Activated naive CD8-positive, alpha-beta T cell treated with anti-CD3 and anti-CD28 coated beads, Interleukin-2, amount 50 U/mL, for 24 hours (primary cell): ENCODE data around the gene RAB36.

Source experiments
- ATAC-seq: fragments of 150-1000 bp; cut with Tn5 transposase; one replicate; pipeline ENCODE4 v1.10.0; 2021
- DNase-seq: peaks from one replicate; pipeline ENCODE4 v3.0.0; 2021
- H3K27ac Mint-ChIP-seq: one replicate; pipeline ENCODE4 v1.8.0; 2021; ENCODE audit warnings: mild to moderate bottlenecking, mixed read lengths
- H3K27me3 Mint-ChIP-seq: one replicate; pipeline ENCODE4 v1.8.0; 2021; ENCODE audit warnings: mixed read lengths
- H3K36me3 Mint-ChIP-seq: one replicate; pipeline ENCODE4 v1.8.0; 2021; ENCODE audit warnings: low read depth, mixed read lengths
- H3K4me1 Mint-ChIP-seq: one replicate; pipeline ENCODE4 v1.8.0; 2021; ENCODE audit warnings: mixed read lengths
- H3K4me3 Mint-ChIP-seq: one replicate; pipeline ENCODE4 v1.8.0; 2021; ENCODE audit warnings: mild to moderate bottlenecking, moderate library complexity, mixed read lengths
- H3K9me3 Mint-ChIP-seq: one replicate; pipeline ENCODE4 v1.8.0; 2021; ENCODE audit warnings: mixed read lengths

RAB36 gene

DNA sequence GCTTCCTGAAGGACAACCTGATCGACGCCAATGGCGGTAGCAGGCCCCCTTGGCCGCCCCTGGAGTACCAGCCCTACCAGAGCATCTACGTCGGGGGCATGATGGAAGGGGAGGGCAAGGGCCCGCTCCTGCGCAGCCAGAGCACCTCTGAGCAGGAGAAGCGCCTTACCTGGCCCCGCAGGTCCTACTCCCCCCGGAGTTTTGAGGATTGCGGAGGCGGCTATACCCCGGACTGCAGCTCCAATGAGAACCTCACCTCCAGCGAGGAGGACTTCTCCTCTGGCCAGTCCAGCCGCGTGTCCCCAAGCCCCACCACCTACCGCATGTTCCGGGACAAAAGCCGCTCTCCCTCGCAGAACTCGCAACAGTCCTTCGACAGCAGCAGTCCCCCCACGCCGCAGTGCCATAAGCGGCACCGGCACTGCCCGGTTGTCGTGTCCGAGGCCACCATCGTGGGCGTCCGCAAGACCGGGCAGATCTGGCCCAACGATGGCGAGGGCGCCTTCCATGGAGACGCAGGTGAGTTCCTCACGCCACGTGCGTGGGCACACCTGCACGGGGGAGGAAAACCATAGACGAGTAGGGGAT lies 36.5 kb downstream of the RAB36 start:
- peaks cover 65% of the 10 kb centered on the region for H3K4me1 Mint-ChIP-seq

DNA sequence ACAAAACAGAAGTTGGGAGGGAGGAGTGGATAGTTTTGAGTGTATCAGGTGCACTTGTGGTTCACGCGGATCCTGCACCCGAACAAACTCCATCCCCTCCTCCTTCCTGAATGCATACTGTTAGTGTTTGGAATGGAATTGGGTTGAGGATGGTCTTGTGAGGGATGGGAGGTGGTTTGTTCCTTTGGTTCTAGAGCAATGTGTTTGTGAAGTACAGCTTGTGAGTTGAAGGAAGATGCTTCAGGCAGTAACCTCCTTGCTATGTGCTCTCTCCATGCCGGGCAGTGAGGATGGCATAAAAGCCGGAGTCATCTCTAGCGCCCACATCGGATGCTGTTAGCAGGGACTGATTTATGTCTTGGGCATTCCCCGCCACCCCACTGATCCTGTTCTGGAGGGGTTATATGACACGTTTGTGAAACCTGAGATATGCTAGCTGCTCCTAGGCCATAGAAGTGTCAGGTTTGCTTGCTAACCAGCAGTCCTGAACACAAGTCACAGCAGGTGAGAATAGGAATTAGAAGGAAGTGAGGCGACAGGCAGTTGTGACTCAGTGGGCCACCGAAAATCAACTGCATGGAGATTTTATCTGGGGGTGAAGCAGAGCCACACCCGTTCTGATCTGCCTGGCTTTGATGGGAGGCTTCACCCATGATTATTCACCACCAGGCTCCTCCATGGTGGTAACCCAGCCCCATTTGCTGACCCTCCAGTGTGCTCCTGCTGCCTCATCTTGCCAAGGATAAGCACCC lies 37.2 kb downstream of the RAB36 start:
- H3K36me3 Mint-ChIP-seq: peaks cover 20% of the 10 kb centered on the region
- DNase-seq (peak; percentile 72), ATAC-seq (peak; percentile 80)

More for the DNA sequence above, 36.5 kb downstream of the RAB36 start:
- H3K27ac Mint-ChIP-seq: peak overlapping the region; percentile 76
- DNase-seq (peak; percentile 20), ATAC-seq (no peak)
- no peaks in the 10 kb centered on the region for H3K27me3 Mint-ChIP-seq
- H3K9me3 Mint-ChIP-seq: no peaks in the 10 kb centered on the region
- peak overlapping the region; percentile 83 for H3K4me3 Mint-ChIP-seq
- peaks cover 16% of the 10 kb centered on the region for H3K36me3 Mint-ChIP-seq

DNA sequence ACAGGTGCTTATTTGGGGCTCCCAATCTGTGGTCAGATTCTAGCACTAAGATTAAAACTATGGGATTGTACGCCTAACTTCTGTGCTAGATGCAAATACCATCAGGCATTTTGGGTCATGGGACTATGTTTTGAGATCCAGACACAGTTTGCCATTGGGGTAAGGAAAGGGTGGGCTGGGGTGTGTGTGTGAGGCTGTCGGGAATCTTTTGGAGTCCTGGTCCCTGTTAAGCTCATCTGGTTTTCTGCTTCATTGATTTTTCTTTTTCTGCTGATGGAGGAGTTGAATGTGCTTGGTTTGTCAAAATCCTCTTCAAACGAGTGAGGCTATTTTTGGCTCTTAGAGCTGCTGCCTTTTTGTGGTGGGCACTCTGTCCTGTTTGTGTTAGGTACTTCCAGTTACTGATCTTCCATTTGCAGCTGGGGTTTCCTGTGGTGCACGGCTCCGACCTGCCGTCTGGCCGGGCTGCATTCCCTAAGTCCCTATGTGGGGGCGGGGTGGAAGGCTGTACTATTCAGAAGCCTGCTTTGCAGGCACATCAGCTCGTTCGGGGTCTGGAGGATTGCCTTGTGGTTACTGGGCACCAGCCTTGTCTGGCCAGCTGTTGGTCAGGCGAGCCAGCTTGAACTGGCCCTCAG lies 37.9 kb downstream of the RAB36 start:
- DNase-seq: no peak
- Mint-ChIP-seq H3K27ac (peak overlapping the region; percentile 76), H3K4me1 (peaks cover 78% of the 10 kb centered on the region), H3K27me3 (no peaks in the 10 kb centered on the region), H3K4me3 (peak overlapping the region; percentile 83), H3K36me3 (peaks cover 24% of the 10 kb centered on the region), H3K9me3 (no peaks in the 10 kb centered on the region)
- ATAC-seq: no peak

More for the DNA sequence above, 37.2 kb downstream of the RAB36 start:
- Mint-ChIP-seq H3K4me1 (peaks cover 72% of the 10 kb centered on the region), H3K4me3 (peak overlapping the region; percentile 83), H3K9me3 (no peaks in the 10 kb centered on the region), H3K27me3 (no peaks in the 10 kb centered on the region), H3K27ac (peak overlapping the region; percentile 76)

DNA sequence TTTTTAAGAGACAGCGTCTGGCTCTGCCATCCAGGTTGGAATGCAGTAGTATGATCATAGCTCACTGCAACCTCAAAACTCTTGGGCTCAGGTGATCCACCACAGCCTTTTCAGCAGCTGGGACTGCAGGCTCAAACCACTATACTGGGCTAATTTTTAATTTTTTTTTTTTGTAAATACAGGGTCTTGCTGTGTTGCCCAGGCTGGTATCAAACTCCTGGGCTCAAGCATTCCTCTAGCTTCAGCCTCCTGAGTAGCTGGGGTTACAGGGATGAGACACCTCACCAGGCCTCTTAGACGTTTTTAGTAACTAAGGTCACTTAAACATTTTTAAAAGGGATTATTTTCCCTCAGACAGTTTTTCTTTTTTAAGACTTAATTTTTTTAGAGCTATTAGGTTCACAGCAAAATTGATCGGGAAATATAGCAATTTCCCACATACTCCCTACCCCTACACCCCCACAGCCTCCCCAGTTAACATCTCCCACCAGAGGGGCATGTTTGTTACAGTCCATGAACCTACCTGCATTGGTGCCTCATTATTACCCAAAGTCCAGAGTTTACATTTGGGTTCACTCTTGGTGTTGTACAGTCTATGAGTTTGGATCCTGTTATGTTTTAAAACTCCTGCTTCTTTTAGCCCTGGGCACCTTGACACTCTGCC lies 39.0 kb downstream of the RAB36 start:
- Mint-ChIP-seq H3K27ac (peak overlapping the region; percentile 31), H3K4me1 (peaks cover 71% of the 10 kb centered on the region)
- no peak for ATAC-seq

DNA sequence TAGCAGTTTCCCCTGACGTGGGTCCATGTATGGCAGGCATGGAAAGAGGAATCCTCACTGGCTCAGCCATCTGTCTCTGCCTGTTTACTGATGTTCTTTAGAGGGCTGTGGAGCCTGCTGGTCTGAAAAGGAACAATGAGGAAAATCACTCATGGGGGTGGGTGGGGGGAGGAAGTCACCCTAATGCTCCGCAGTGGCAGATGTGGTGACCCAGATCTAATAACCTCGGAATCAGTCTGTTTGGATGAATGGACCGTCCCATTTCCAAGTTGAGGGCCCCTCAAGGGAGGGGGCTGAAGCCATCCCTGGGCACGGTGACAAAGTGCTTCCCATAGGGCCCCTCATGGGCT lies 39.5 kb downstream of the RAB36 start:
- Mint-ChIP-seq H3K36me3 (peaks cover 28% of the 10 kb centered on the region), H3K4me3 (peak overlapping the region; percentile 40), H3K4me1 (peaks cover 66% of the 10 kb centered on the region), H3K27me3 (no peaks in the 10 kb centered on the region), H3K9me3 (no peaks in the 10 kb centered on the region), H3K27ac (peak overlapping the region; percentile 31)
- DNase-seq (no peak), ATAC-seq (no peak)

More for the DNA sequence above, 39.0 kb downstream of the RAB36 start:
- Mint-ChIP-seq H3K9me3 (no peaks in the 10 kb centered on the region), H3K4me3 (peak overlapping the region; percentile 83), H3K36me3 (peaks cover 27% of the 10 kb centered on the region), H3K27me3 (no peaks in the 10 kb centered on the region)
- DNase-seq: no peak

DNA sequence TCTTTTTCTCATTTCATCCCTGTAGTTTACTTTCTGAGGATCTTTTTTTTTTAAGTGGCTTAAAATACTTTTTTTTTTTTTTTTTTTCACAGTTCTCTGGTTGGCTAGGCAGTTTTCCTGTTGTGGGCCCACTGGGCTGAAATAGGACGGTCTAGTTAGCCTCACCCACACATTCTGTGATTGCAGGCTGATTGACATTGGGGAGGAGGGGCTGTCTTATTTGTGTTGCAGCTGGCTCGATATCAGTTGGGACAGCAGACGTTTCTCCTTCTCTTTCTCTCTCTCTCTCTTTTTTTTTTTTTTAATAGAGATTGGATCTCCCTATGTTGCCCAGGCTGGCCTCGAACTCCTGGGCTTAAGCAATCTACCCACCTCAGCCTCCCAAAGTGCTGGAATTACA lies 41.9 kb downstream of the RAB36 start:
- DNase-seq (no peak), ATAC-seq (no peak)
- peaks cover 24% of the 10 kb centered on the region for H3K36me3 Mint-ChIP-seq
- no peak overlapping the region for H3K4me3 Mint-ChIP-seq
- H3K27ac Mint-ChIP-seq: no peak overlapping the region
- no peaks in the 10 kb centered on the region for H3K9me3 Mint-ChIP-seq
- H3K27me3 Mint-ChIP-seq: no peaks in the 10 kb centered on the region
- H3K4me1 Mint-ChIP-seq: peaks cover 60% of the 10 kb centered on the region

DNA sequence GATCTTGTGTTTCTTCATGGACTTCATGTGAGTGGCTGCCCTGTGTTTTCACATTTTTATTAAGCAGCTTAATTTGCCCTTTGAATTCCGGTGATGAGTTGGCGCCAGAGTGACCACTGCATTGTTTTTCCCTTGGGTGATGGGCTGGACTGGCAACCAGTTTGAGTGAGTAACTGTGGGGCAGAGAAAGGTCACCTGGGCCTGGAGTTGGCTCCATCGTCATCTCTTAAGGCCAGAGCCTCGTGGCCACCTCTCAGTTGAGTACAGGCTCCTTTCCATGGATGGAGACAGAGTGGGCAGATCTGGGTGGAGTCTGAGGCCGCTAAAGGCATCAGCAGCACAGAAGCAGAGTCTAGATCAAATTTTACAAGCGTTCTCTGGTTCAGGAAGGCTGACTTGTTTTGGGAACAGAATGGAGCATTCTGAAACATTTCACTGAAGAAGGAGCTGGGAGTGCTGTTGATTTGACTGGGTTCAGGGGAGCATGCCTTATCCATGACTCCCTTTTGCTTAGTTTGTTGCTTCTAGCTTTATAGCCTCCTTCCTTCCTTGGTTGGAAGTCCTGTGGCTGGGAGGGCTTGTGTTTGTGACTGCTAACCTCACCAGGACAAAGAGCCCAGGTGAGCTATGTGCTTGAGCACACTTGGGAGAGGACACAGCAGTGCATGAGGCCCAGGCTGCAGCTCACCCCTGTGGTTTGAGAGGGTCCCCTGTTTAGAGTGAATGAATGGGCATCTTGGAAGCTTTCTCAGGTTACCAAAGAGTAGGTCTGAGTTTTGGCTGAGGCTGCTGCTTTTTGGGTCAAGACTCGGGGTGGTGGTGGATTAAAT lies 42.8 kb downstream of the RAB36 start:
- no peaks in the 10 kb centered on the region for H3K9me3 Mint-ChIP-seq
- no peak overlapping the region for H3K27ac Mint-ChIP-seq
- peaks cover 22% of the 10 kb centered on the region for H3K36me3 Mint-ChIP-seq
- ATAC-seq (no peak), DNase-seq (no peak)
- H3K4me1 Mint-ChIP-seq: peaks cover 51% of the 10 kb centered on the region
- no peak overlapping the region for H3K4me3 Mint-ChIP-seq
- H3K27me3 Mint-ChIP-seq: no peaks in the 10 kb centered on the region

DNA sequence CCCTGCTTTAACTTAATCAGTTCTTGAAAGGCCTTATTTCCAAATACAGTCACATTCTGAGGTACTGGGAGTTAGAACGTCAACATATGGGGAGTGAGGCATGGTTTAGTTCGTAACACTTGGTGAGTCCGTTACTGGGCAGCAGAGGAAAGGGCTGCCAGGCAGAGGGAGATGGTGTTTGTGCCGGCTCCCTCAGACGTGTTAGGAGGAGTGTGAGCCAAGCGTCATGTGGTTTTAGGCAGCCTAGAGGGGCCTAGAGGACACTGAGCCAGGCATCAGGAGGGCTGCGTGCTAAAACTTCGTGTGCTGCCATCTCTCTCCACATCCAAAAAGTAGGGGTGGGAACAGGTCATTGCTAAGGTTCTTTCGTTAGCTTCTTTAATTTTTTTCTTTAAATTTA lies 45.2 kb downstream of the RAB36 start:
- Mint-ChIP-seq H3K27ac (no peak overlapping the region), H3K4me1 (peaks cover 30% of the 10 kb centered on the region), H3K4me3 (no peak overlapping the region), H3K27me3 (no peaks in the 10 kb centered on the region), H3K9me3 (no peaks in the 10 kb centered on the region), H3K36me3 (peaks cover 18% of the 10 kb centered on the region)
- no peak for ATAC-seq
- no peak for DNase-seq

DNA sequence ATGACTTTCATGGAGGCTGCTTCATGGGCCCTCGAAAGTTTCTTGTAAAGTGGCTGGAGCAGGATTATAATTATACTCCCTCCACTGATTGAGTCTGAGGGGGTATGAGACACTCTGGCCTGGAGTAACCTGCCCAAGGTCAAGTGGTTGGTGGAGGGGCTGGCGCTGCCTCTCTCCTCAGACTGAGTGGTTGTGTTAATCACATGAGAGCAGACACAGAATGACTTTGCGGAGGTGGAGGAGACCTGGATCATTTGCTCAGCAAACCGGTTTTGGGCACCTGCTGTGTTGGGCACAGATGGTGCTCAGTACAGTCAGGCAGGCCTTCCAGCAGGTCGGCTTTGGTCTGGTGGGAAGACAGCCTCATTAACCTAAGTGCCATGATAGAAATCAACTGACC lies 46.9 kb downstream of the RAB36 start:
- Mint-ChIP-seq H3K9me3 (no peaks in the 10 kb centered on the region), H3K27ac (no peak overlapping the region), H3K27me3 (no peaks in the 10 kb centered on the region), H3K4me3 (no peak overlapping the region), H3K36me3 (peaks cover 9% of the 10 kb centered on the region), H3K4me1 (peaks cover 19% of the 10 kb centered on the region)
- DNase-seq (no peak), ATAC-seq (no peak)

DNA sequence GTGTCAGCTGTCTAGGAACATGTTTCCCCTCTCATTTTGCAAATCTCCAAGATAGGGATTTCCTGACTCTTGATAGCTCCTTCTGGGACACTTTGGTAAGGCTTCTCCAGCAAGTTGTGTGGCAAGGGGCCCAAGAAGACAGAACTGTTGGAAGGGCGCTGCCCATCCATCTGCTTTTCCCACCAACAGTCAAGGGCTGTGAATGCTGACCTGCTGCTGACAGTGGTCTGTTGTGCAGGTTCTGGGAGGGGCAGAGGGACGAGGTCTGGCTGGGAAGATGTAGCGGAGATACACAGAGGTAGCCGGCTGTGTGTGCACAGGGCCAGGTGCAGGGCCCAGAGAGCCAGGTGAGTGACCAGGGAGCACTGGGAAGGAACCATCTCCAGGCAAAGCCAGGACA lies 47.3 kb downstream of the RAB36 start:
- H3K36me3 Mint-ChIP-seq: peaks cover 7% of the 10 kb centered on the region
- ATAC-seq (no peak), DNase-seq (no peak)
- H3K4me3 Mint-ChIP-seq: no peak overlapping the region
- H3K27me3 Mint-ChIP-seq: no peaks in the 10 kb centered on the region
- peaks cover 15% of the 10 kb centered on the region for H3K4me1 Mint-ChIP-seq
- H3K27ac Mint-ChIP-seq: no peak overlapping the region
- H3K9me3 Mint-ChIP-seq: no peaks in the 10 kb centered on the region

DNA sequence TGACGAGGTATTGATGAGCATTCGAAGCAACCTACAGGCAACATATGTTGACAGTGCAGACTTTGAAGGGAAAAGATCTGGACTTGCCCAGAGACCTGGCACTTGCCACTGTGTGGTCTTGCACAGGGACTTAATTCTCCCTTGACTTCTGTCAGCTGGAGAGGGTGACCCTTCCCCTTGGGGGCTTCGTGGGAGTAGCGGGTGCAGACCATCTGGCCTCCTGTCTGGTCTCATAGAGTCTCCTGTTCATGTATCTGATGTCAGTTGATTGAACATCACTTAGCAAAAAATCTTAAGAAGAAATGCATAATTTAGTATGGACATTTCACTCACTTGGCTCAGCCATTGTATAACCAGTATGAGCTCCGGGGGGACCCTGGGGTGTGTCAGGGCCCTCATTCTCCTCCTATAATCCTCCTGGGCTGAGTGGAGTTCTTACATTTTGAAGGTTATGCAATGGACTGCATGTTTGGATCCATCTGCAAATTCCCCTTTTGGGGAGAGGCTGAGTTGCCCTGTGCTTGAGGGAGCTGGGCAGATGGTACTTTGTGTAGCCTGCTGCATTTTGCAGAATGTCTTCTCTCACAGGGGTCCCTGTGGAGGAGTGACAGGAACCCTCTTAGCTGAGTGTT lies 48.0 kb downstream of the RAB36 start:
- H3K27me3 Mint-ChIP-seq: no peaks in the 10 kb centered on the region
- peaks cover 10% of the 10 kb centered on the region for H3K4me1 Mint-ChIP-seq
- ATAC-seq (no peak), DNase-seq (no peak)
- H3K36me3 Mint-ChIP-seq: peaks cover 3% of the 10 kb centered on the region
- no peak overlapping the region for H3K4me3 Mint-ChIP-seq
- H3K9me3 Mint-ChIP-seq: no peaks in the 10 kb centered on the region
- H3K27ac Mint-ChIP-seq: no peak overlapping the region

DNA sequence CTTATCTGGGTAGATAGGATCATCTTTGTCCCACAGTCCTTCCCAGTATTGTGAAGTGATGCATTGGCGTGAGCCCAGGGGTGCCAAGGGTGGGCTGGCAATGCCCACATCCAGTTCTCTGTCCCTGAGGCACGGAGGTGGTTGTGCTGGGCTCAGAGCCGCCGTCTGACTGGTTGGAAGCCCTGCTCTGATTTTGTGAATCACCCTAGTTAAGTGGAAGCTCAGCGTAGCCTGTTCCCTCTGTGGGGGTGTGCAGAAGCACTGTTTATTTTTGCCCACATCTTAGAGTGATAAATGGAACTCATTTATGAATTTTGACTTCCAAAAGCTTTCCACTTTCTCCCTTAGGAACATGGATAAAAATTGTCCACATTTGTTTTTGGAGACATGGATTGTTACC lies 48.6 kb downstream of the RAB36 start:
- no peaks in the 10 kb centered on the region for H3K27me3 Mint-ChIP-seq
- H3K36me3 Mint-ChIP-seq: peaks cover 3% of the 10 kb centered on the region
- H3K4me1 Mint-ChIP-seq: peaks cover 12% of the 10 kb centered on the region
- ATAC-seq: no peak
- H3K4me3 Mint-ChIP-seq: no peak overlapping the region
- no peaks in the 10 kb centered on the region for H3K9me3 Mint-ChIP-seq
- DNase-seq: no peak
- H3K27ac Mint-ChIP-seq: no peak overlapping the region

DNA sequence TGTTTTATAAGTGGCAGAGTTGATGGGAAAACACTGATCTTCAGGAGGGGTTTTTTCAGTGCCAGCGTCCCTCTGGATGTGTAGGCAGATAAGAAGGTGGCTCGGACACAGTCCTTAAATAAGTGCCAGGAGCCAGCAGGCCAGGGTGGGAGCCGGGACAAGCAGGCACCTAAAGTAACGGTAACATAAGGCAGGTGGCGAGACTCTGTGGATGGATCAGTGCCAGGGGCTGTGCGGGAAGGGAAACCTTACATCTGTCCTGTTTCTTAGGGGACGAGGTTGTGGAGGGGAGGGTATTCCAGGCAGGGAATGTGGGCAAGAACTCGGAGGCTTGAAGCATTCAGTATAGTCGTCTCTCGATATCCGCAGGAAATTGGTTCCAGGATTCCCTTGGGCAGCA lies 50.9 kb downstream of the RAB36 start:
- no peak overlapping the region for H3K4me3 Mint-ChIP-seq
- ATAC-seq (no peak), DNase-seq (no peak)
- H3K4me1 Mint-ChIP-seq: peaks cover 19% of the 10 kb centered on the region
- no peaks in the 10 kb centered on the region for H3K27me3 Mint-ChIP-seq
- no peaks in the 10 kb centered on the region for H3K36me3 Mint-ChIP-seq
- no peak overlapping the region for H3K27ac Mint-ChIP-seq
- no peaks in the 10 kb centered on the region for H3K9me3 Mint-ChIP-seq

DNA sequence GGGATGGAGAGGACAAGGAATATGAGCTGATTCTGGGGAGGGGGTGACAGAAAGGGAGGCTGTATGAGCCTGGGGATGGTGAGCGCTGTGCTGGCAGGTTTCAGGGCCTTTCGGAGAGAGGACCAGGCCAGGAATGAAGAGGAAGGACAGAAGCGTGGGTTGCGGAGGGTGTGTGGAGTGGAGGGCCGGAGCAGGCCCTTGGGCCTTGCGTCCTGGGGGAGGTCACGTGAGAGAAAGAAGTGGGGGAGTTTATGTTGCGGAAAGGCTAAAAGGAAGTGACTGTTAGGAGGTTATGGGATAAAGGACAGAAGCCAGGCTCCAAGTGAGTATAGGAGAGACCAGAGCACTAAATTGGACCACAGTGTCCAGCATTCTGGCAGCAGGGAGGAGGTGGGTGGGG lies 52.6 kb downstream of the RAB36 start:
- no peaks in the 10 kb centered on the region for H3K36me3 Mint-ChIP-seq
- no peaks in the 10 kb centered on the region for H3K27me3 Mint-ChIP-seq
- H3K4me3 Mint-ChIP-seq: no peak overlapping the region
- no peaks in the 10 kb centered on the region for H3K9me3 Mint-ChIP-seq
- ATAC-seq: no peak
- H3K4me1 Mint-ChIP-seq: peaks cover 22% of the 10 kb centered on the region
- DNase-seq: no peak
- no peak overlapping the region for H3K27ac Mint-ChIP-seq
